Activated CD8-positive, alpha-beta memory T cell treated with anti-CD3 and anti-CD28 coated beads for 4 hours (primary cell): ENCODE results near the gene FITM1.
"Not testable (repeated sequence)": the region's sequence is repeated elsewhere in the genome, so short reads cannot be mapped to it uniquely, and the experiment has no call there.

ENCODE experiments used
- DNase-seq, 2 donors: peaks; one replicate each; pipeline ENCODE4 v3.0.0-alpha.2; 2020; ENCODE audit warnings: low read depth in 2 of 2

The FITM1 gene

GRCh38 chr14:24098229-24098926, 32.1 kb upstream of the FITM1 start:
- DNase-seq, result no peak

GRCh38 chr14:24098927-24099813, 31.3 kb upstream of the FITM1 start:
- no peak for DNase-seq

- no peak for DNase-seq
These were observed 30.1 kb upstream of the FITM1 start for GRCh38 chr14:24100197-24100981.

DNA sequence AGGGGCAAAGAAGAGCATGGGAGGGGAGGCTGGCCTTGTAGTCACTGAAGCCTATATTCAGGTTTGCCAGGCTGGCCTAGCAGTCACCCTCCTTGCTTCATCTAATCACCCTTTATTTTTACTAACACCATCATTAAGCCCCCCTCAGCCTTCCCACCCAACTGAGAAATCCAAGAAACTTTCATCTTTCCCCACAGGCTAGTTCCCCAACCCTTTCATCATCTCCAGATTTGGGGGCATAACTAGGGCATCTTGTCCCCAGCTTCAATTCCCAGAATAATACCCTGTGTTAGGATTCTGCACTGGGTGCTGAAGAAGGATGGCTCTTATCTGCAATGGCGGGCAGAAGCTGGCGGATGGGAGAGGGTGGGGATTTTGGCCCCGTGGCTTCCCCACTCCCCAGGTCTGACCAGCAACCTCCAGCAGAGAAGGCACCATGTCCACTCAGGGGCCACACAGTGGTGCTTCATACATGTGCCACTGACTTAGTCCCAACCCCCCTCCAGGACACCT, 29.4 kb upstream of the FITM1 start:
- DNase-seq, result no peak

GRCh38 chr14:24102357-24103048, 28.0 kb upstream of the FITM1 start:
- no peak for DNase-seq

GRCh38 chr14:24103451-24103850, 27.0 kb upstream of the FITM1 start:
- no peak for DNase-seq

DNA sequence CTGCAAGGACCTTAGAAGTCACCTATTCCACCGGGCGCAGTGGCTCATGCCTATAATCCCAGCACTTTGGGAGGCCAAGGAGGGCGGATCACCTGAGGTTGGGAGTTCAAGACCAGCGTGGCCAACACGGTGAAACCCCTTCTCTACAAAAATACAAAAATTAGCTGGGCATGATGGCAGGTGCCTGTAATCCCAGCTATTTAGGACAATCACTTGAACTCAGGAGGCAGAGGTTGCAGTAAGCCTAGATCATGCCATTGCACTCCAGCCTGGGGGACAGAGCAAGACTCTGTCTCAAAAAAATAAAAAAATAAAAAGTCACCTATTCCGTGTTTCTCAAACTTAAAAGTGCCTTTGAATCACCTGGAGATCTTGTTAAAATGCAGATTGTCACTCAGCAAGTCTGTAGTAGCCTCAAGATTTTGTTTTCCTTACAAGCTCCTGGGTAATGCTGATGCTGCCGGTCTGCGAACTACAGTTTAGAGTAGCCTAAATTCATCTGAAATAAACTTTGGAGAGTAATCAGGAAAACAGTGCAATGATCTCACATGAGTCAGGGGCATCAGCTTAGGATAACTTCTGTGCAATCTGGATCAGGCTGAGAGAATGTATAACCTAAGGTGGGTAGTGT, 24.7 kb upstream of the FITM1 start:
- DNase-seq, result not testable (repeated sequence)

- no peak for DNase-seq
These were observed 23.7 kb upstream of the FITM1 start for GRCh38 chr14:24106672-24107271.

GRCh38 chr14:24108336-24108874, 22.1 kb upstream of the FITM1 start:
- no peak for DNase-seq

GRCh38 chr14:24110060-24110459, 20.4 kb upstream of the FITM1 start:
- DNase-seq, result no peak

GRCh38 chr14:24110523-24110922, 19.9 kb upstream of the FITM1 start:
- DNase-seq, result no peak

- no peak for DNase-seq
These were observed 17.1 kb upstream of the FITM1 start for GRCh38 chr14:24113379-24113800.

GRCh38 chr14:24113801-24114531, 16.5 kb upstream of the FITM1 start:
- peak; percentile 45 to 51 for DNase-seq

DNA sequence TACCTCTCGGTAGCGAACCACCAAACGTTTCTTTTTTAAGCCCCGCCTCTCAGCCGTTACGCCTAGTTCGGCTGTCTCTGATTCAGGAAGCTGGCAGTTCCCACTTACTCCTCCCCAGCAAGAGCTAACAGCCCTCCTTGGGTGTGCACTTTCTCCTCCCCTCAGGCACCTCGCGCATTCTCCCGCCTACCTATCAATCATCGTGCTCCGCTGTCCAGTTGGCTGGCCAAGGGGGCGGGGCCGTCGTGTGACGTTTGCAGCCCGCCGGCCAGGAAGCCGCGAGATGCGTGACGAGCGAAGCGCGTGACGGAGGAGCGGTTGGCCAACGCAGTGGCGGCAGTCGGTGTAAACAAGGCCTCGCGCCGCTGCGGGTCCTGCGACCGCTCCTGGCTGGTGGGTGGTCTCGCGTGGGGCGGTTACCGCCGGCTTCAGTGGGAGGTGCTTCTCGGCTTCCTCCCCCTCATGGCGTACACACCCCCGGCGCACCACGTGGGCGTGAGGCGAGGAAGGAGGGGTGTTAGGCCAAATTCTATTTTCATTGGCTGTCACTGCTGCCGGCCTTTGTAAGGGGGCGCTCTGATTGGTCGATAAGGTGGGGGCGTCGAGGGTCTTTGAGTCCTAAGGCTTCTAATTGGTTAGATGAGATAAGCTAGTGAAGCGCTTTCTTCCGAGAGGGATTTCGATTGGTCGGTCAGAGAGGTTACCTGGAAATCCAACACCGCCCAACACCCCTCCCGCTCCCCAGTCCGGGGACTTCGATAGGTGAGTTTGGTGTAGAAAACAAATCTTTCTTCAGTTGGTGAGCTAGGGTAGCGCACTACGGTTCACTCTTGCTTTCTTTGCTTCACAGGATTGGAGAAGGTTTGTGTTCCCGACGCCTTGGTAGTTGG, 15.7 kb upstream of the FITM1 start, which contains the start of the genes DCAF11 and NRL:
Gene DCAF11, plus strand, starts transcription at position 246 of the 890 bp plus-strand sequence. CDS start 818 bp downstream, outside the sequence.
Gene NRL, minus strand, starts transcription at position 418 of the 890 bp plus-strand sequence. CDS start 32,101 bp downstream, outside the sequence.
- DNase-seq, result peak; percentile 96 to 98

DNA sequence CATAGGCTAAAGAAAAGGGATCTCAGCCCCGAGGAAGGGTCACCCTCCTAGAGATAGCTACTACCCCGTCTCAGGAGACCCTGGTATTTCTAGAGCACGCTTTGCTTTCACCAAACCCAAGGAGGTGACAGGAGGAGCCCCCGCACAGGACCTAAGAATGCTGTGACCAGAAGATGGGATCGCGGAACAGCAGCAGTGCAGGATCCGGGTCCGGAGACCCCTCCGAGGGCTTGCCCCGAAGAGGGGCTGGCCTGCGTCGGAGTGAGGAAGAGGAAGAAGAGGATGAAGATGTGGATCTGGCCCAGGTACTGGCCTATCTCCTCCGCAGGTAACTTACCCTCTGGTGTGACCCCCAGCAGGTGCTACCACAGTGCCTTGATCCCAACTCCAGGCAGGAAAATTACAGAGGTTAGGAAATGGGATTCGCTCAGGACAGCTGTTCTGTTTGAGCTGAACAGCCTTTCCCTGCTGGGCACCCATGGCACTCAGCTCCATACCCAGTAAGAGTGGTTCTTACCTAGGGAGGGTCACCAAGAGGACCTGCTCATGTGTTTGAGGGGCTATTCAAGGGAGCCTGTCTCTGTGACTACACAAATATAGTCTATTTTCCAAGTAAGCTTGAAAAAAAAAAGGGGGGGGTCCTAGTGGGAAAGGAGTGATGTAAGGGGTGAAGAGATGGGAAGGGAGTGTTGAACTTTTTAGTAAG, 14.9 kb upstream of the FITM1 start:
- no peak for DNase-seq

- no peak for DNase-seq
These were observed 14.2 kb upstream of the FITM1 start for GRCh38 chr14:24116128-24116814.

DNA sequence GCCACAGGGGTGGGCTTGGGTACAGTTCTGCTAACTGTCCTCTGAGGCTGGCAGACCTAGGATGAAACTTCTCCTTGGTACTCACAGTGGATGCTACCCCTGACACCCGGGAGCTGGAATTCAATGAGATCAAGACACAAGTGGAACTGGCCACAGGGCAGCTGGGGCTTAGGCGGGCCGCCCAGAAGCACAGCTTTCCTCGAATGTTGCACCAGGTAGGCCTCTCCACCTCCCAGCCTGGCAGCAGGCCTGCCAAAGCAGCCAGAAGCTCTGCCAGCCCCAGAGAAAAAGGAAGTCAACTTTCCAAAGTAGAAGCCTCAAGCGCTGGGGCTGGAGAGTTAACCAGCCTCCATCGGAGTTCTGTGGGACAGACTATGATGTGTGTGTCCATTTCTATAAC, 13.3 kb upstream of the FITM1 start:
- DNase-seq, result no peak
